Mucosa of descending colon (tissue), 3 donors: ENCODE measurements around the gene SLC7A14. TPM values are rescaled to one million over a fixed set of nuclear protein-coding genes. Genes with fewer than 3 reads are reported as not detected.

Experiments
- ATAC-seq: fragments of 200-7000 bp; cut with Tn5 transposase; one replicate; pipeline ENCODE4 v1.9.1; 2020; ENCODE audit warnings: mild to moderate bottlenecking, moderate library complexity
- DNase-seq, 3 donors: peaks; one replicate each; pipeline ENCODE4 v3.0.0-alpha.2; 2020
- H3K36me3 ChIP-seq: fragments of 200-600 bp; one replicate; pipeline ENCODE4 v1.8.0; 2021; ENCODE audit warnings: low read depth, mild to moderate bottlenecking
- H3K4me1 ChIP-seq: fragments of 200-600 bp; one replicate; pipeline ENCODE4 v1.8.0; 2021; ENCODE audit warnings: low read depth, mild to moderate bottlenecking
- H3K4me3 ChIP-seq: fragments of 200-600 bp; one replicate; pipeline ENCODE4 v1.8.0; 2021; ENCODE audit warnings: mild to moderate bottlenecking
- H3K9me3 ChIP-seq: fragments of 200-600 bp; one replicate; pipeline ENCODE4 v1.8.0; 2021; ENCODE audit warnings: mild to moderate bottlenecking
- intact Hi-C, 2 donors: fragments of 100-400 bp; cut with DNase I in 1 of 2; cut with micrococcal nuclease in 1 of 2; formaldehyde crosslinking; loops; one replicate each; pipeline versions ENCODE4 v1.11.0 to v1.11.1; 2022; cut with DNase I, micrococcal nuclease
- total RNA-seq, 3 donors: library from RNA; stranded (reverse); fragmentation: NEBNext Ultra II Directional in 2 of 3; extraction: Animal tissue kit (Norgen Biotek cat#: 25700) in 2 of 3; gene quantifications; one replicate each; pipeline versions ENCODE4 v1.2.1 to v1.2.4, GENCODE V29; 2021 to 2023
- TF ChIP-seq, protein P1 (sequence below): fragments of 200-600 bp; IDR thresholded peaks from one replicate; pipeline ENCODE4 v1.8.0; 2022; ENCODE audit warnings: antibody characterized with exemption, mild to moderate bottlenecking
- donor health status: DM: no; HTN: no; CAD: no; lungs with moderate emphysema.
- donor health status: DM: no; HTN: no; CAD: no.
- donor health status: DM: no; HTN: yes; CAD: no.

SLC7A14 gene
- total RNA-seq, 3 donors from 2014 or later, result 0.26 to 2.9 (median 0.29) TPM

DNA sequence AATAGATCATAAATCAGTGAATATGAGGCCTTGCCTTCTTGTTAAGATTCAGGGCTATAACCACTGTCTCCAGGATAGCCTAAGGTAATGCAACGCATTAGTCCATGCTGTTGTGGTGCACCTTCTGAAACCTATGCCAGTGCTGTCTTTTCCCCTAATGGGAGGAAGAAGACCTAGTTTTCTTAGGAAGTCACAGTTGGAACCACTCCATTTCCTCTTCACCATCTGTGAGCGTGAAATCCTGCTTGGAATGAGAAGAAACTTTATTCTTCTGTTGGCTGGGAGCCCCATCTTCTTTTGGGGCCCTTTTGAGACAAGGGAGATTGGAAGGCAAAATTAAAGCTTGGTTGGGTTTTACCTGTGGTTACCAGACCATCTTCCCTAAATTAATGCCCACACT is 25.9 kb upstream of the SLC7A14 start:
- intact Hi-C loops, result no loop called here
- DNase-seq, result no peak
- Histone ChIP-seq H3K36me3 (no peaks in the 10 kb centered on the region), H3K4me3 (no peak overlapping the region), H3K9me3 (no peaks in the 10 kb centered on the region), H3K4me1 (no peaks in the 10 kb centered on the region)
- TF ChIP-seq, protein P1, sequence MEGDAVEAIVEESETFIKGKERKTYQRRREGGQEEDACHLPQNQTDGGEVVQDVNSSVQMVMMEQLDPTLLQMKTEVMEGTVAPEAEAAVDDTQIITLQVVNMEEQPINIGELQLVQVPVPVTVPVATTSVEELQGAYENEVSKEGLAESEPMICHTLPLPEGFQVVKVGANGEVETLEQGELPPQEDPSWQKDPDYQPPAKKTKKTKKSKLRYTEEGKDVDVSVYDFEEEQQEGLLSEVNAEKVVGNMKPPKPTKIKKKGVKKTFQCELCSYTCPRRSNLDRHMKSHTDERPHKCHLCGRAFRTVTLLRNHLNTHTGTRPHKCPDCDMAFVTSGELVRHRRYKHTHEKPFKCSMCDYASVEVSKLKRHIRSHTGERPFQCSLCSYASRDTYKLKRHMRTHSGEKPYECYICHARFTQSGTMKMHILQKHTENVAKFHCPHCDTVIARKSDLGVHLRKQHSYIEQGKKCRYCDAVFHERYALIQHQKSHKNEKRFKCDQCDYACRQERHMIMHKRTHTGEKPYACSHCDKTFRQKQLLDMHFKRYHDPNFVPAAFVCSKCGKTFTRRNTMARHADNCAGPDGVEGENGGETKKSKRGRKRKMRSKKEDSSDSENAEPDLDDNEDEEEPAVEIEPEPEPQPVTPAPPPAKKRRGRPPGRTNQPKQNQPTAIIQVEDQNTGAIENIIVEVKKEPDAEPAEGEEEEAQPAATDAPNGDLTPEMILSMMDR, result no peak
- no peak for ATAC-seq

- H3K36me3 ChIP-seq, result no peaks in the 10 kb centered on the region
- intact Hi-C loops, result no loop called here
- TF ChIP-seq, protein P1, result no peak
- no peaks in the 10 kb centered on the region for H3K4me1 ChIP-seq
- no peak for DNase-seq
- H3K9me3 ChIP-seq, result no peaks in the 10 kb centered on the region
- no peak for ATAC-seq
- H3K4me3 ChIP-seq, result no peak overlapping the region
Measured at GRCh38 chr3:170610321-170610884, 24.5 kb upstream of the SLC7A14 start.

DNA sequence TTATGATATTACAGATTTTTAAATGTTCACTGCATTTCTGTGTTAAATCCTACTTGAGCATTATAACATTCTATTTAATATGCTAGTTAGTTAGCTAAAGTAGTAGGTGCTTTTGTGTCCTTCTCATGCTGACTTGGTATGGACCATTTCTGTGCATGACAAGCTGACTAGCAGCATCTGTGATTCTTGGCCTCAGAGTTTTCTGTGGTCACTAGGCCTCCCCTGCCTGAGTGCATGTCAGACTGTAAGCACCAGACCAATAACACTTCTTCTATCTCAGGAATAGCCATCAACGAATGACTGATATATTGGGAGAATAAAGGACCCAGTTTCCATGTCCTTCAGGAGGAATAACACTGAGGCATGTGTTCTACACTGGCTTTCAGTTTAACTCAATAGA is 22.6 kb upstream of the SLC7A14 start:
- Histone ChIP-seq H3K36me3 (no peaks in the 10 kb centered on the region), H3K9me3 (no peaks in the 10 kb centered on the region), H3K4me1 (no peaks in the 10 kb centered on the region), H3K4me3 (no peak overlapping the region)
- intact Hi-C loops, result no loop called here
- DNase-seq (no peak), ATAC-seq (no peak)
- TF ChIP-seq, protein P1, result no peak

DNA sequence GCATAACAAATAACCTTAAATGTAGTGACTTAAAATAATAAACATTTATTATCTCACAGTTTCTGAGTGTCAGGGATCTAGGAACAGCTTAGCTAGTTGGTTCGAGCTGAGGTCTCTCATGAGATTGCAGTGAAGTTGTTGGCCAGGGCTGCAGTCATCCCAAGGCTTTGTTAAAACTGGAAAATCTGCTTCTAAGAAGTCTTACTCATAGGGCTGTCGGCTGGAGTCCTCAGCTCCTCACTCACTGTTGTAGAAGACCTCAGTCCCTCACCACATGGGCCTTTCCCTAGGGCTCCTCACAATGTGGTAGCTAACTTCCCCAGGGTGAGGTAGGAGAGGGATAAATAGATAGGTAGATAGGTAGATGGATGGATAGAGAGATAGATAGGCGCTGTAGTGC is 20.8 kb upstream of the SLC7A14 start:
- Histone ChIP-seq H3K4me3 (no peak overlapping the region), H3K9me3 (no peaks in the 10 kb centered on the region), H3K4me1 (no peaks in the 10 kb centered on the region), H3K36me3 (no peaks in the 10 kb centered on the region)
- intact Hi-C loops, result no loop called here
- TF ChIP-seq, protein P1, result no peak
- ATAC-seq, result no peak
- DNase-seq, result no peak

DNA sequence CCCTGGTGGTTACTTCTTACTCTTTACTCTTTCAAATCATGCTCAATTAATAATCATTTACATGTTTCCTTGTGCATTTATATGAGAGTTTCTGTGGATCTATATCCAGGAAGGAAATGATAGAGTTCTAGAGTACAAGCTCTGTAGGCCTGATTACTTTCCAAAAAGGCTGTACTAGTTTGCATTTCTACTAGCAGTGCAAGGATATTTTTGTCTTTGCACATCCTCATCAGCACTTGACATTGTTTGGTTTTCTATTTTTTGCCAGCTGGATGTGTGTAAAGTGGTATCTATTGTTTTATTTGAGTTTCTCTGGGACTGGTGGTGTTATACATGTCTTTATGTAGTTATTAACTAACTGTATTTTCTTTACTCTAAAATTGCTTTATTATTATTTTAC is 19.6 kb upstream of the SLC7A14 start:
- DNase-seq (no peak), ATAC-seq (no peak)
- TF ChIP-seq, protein P1, result no peak
- no peak overlapping the region for H3K4me3 ChIP-seq
- no peaks in the 10 kb centered on the region for H3K9me3 ChIP-seq
- intact Hi-C loops, result no loop called here
- no peaks in the 10 kb centered on the region for H3K36me3 ChIP-seq
- H3K4me1 ChIP-seq, result no peaks in the 10 kb centered on the region
